WI38 (cell line): ENCODE results near the gene ARHGAP35.

Experiments
- H3K4me3 ChIP-seq: 2 replicates; pipeline ENCODE4 v1.5.1; 2011; ENCODE audit warnings: low read depth, mild to moderate bottlenecking, control low read depth, low read length
- TF ChIP-seq, protein P1 (sequence below): IDR thresholded peaks from 2 replicates; pipeline ENCODE4 v1.5.1; 2012; ENCODE audit warnings: low read depth, mild to moderate bottlenecking, control low read depth, low read length

Gene ARHGAP35

DNA sequence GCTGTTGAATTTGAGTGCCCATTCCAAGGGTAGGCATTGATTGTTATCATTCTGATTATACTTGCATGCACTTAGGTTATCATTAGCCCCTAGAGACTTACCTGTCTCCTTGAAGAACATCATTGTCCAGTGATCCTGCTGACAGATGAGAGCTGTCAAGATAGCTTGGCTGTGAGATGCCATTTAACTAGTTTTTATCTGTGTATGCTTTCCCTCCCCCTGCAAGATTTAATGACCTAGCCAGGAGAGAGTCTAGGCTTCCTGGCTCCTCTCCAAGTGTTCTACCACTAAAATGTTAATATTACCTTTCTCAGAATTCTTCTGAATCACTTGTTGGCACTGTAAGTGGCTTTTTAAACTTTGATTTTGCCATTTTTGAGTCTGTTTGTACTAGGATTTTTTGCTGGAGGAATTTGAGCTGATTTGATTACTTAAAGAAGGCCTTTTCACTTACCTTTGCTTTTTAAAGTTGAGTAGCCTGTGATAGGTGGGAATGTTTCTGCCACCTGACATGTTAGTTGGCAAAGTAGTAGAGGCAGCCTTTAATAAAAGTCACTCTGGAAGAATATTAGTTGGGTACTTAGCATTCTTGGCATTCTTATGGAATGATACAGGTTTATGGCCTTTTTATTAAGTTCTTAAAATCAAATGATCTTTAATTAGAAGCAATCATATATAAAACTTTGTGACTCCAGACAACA is 41.1 kb downstream of the ARHGAP35 start:
- TF ChIP-seq, protein P1, sequence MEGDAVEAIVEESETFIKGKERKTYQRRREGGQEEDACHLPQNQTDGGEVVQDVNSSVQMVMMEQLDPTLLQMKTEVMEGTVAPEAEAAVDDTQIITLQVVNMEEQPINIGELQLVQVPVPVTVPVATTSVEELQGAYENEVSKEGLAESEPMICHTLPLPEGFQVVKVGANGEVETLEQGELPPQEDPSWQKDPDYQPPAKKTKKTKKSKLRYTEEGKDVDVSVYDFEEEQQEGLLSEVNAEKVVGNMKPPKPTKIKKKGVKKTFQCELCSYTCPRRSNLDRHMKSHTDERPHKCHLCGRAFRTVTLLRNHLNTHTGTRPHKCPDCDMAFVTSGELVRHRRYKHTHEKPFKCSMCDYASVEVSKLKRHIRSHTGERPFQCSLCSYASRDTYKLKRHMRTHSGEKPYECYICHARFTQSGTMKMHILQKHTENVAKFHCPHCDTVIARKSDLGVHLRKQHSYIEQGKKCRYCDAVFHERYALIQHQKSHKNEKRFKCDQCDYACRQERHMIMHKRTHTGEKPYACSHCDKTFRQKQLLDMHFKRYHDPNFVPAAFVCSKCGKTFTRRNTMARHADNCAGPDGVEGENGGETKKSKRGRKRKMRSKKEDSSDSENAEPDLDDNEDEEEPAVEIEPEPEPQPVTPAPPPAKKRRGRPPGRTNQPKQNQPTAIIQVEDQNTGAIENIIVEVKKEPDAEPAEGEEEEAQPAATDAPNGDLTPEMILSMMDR = no peak
- H3K4me3 ChIP-seq = no peak overlapping the region

DNA sequence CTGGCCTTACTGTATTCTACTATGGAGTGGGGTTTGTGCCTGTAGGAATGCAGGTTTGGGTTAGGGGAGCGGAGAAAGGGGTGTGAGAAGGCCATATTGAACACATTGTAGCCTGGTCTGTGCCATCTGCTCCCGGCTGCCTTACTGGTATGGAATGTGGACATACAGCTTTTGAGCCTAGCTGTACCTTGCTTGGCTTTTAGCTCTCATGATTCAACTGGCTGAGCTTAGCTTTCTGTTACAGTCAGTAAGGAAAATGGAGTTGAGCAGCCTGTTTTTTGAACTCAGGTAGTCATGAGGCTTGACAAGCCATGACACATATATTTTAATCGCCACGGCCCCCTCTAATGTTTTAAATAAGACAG is 41.6 kb downstream of the ARHGAP35 start:
- no peak overlapping the region for H3K4me3 ChIP-seq
- TF ChIP-seq, protein P1 = no peak

DNA sequence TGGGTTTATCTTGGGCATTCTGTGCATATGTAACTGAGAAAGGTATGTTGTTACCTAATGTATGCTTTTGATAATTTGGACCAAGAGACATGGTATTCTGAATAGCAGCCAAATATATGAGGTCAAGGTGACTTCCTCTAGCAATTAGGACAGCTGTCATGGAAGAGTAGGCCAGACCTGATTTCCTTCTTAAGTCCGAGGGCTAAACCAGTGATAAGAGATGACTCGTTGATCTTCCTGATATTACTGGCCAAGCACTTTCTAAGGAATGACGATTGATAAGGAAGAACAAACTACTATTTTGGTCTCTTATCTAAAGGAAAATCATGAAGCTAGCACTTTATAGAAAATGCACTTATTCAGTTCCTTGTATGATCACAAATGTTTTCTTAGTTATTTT is 42.7 kb downstream of the ARHGAP35 start:
- H3K4me3 ChIP-seq = no peak overlapping the region
- TF ChIP-seq, protein P1 = no peak

DNA sequence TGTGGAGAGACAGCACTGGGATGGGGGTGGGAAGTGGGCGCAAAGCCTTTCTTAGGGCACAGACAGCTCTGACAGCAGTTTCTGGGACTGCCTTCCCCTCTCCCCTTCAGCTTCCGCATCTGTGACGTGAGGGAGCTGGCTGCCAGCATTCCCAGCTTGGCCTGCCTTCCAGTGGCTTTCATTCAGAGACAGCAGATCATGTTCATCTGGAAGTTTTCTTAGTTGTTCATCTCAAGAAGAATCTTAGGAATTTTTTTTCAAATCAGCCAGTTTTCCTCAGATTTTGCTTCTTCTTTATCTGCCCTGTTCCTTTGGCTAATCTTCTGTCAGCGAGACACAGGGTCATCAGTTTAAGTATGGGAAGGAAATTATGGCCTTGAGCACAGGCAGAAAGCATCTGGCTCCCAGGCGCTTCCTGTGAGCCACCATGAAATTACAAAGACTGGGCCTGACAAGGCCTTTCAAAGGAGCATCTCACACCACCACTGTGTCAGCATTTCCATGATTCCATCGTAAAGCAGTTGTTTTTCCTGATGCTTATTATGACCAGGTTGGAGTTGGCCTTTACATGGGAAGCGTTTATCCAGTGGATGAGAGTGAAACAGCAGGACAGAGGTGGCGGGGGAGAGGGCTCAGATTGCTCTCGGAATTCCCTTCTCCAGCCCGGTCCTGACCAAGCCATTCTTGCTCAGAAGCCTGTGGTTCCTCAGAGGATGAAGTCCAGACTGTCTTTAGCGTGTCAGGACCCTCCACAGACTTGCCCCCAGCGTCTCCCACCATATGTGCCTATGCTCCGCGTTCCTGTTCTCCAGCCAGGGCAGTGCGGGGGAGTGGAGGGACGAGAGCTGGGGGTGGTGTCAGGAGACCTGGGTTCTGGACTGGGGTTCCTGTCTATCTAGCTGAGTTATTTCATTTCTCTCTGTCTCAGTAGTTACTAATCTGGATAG is 43.6 kb downstream of the ARHGAP35 start:
- no peak overlapping the region for H3K4me3 ChIP-seq

DNA sequence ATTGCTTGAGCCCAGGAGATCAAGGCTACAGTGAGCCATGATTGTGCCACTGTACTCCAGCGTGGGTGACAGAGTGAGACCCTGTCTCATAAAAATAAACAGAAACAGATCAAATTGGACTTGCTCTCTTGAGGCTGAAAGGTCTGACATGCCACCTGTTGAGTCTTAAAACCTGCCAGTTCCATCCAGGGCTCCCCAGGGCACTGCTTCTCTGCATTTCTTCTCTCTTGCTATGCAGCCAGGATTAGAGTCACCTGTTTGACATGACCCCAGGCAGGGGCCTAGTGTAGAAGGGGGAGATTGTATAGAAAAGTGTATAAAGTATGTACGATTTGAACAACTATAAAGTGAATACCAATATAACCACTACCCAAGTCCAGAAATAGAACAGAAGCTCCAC is 45.4 kb downstream of the ARHGAP35 start:
- TF ChIP-seq, protein P1 = no peak
- H3K4me3 ChIP-seq = no peak overlapping the region

More for the DNA sequence above, 43.6 kb downstream of the ARHGAP35 start:
- TF ChIP-seq, protein P1 = no peak

DNA sequence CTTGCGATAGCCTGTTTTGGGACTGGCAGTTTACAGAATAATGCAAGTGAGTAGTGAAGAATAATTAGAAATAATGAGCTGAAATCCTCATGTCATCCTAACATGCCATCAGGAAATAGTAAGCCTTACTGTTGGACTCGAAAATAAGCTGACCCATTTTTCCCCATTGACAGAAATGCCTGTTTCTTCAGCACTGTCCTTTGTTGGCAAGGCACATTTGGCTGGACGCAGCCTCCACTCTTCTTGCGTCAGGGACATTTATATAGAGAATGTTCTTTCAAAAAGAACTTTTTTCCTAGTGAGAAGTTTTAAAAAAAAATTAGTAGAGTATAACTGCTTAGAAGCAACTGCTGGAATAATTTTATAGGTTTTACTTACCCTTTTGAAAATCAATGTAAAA is 47.1 kb downstream of the ARHGAP35 start:
- H3K4me3 ChIP-seq = no peak overlapping the region
- TF ChIP-seq, protein P1 = no peak

DNA sequence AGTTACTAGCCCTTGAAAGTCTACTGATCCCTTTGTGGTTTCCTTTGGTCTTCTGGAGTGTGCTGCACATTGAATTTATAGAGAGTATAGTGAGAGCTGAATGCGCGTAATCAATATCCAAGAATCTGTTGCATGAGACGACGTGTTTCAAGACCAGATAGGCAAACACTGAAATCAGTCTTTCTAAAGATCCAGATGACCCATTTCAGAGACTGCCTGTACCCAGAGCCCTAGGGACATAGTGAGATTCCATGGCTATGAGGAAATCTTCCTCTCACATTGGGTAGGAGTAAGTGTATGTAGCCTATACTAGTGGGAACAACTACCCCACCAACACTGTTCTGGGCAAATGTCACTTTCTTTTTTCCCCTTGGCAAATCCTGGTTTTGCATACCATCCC is 48.6 kb downstream of the ARHGAP35 start:
- TF ChIP-seq, protein P1 = no peak
- H3K4me3 ChIP-seq = no peak overlapping the region
